ENCODE results near the gene MAP3K14.

GRCh38 chr17:45290269-45290765, 26.5 kb downstream of the MAP3K14 start:
- no peak for TF ChIP-seq CTCF (conservative IDR thresholded peaks at IDR 0.05 in 1 of 2, IDR thresholded peaks at IDR 0.05 in 1 of 2; ENCODE audit: low read depth in 1 of 2, low read length in 2 of 2)
- TF ChIP-seq EZH2 (IDR thresholded peaks at IDR 0.05; ENCODE audit: low read length, missing control alignments), result no peak
